Spinal cord (tissue), 10 donors: Measurements from ENCODE around the gene TPCN1. TPM values are rescaled to one million over a fixed set of nuclear protein-coding genes. Genes with fewer than 3 reads are reported as not detected.

ENCODE experiments used
- DNase-seq, 6 donors: peaks; one replicate each; pipeline versions ENCODE4 v3.0.0 to v3.0.0-alpha.2; 2013 to 2015; ENCODE audit warnings: low spot score in 6 of 6, low read depth in 4 of 6
- H3K27ac ChIP-seq: one replicate; pipeline ENCODE4 v1.5.1; 2013; ENCODE audit warnings: low read depth, low read length, control low read depth
- H3K27me3 ChIP-seq: one replicate; pipeline ENCODE4 v1.6.1; 2013; ENCODE audit warnings: low read length; ENCODE audit not compliant: control insufficient read depth, insufficient read depth
- H3K36me3 ChIP-seq: one replicate; pipeline ENCODE4 v1.6.1; 2013; ENCODE audit warnings: low read length; ENCODE audit not compliant: control insufficient read depth, insufficient read depth
- H3K4me1 ChIP-seq: one replicate; pipeline ENCODE4 v1.6.1; 2013; ENCODE audit warnings: low read length; ENCODE audit not compliant: control insufficient read depth, insufficient read depth
- H3K4me3 ChIP-seq: one replicate; pipeline ENCODE4 v1.5.1; 2013; ENCODE audit warnings: low read depth, low read length, control low read depth
- H3K9me3 ChIP-seq: one replicate; pipeline ENCODE4 v1.6.1; 2013; ENCODE audit warnings: low read length; ENCODE audit not compliant: control insufficient read depth, insufficient read depth
- WGBS: methylation state at CpG from one replicate; pipeline ENCODE4 v1.1.5; 2013; ENCODE audit warnings: missing lambda C conversion rate; ENCODE audit not compliant: insufficient coverage; 5-methylcytosine and 5-hydroxymethylcytosine counted together
- polyA plus RNA-seq, 2 donors: library from polyadenylated mRNA; unstranded; fragments of 120-200 nt; gene quantifications; one replicate each; pipeline ENCODE4 v1.2.1, GENCODE V29; 2013; ENCODE audit not compliant: insufficient read length in 2 of 2
- total RNA-seq, 2 donors: library from RNA; depleted of rRNA in 1 of 2; stranded (reverse); fragments of 120-200 nt in 1 of 2; fragments of >200 nt in 1 of 2; gene quantifications; one replicate each; pipeline versions ENCODE4 v1.2.3 to v1.2.4, GENCODE V29; 2013 to 2014
- donor health status: healthy.

Gene TPCN1
- total and polyA plus RNA-seq, 4 donors = 14.0 to 43.8 (median 29.1) TPM

GRCh38 chr12:113310489-113310888 is 89.2 kb downstream of the TPCN1 start:
- Histone ChIP-seq H3K36me3 (peaks cover 20% of the 10 kb centered on the region), H3K27me3 (no peaks in the 10 kb centered on the region)
- WGBS = 100% methylated on average over 1 of the region's 1 CpG

GRCh38 chr12:113314121-113314529 is 92.9 kb downstream of the TPCN1 start:
- peaks cover 30% of the 10 kb centered on the region for H3K36me3 ChIP-seq
- H3K4me3 ChIP-seq = no peak overlapping the region
- DNase-seq = no peak
- H3K27ac ChIP-seq = no peak overlapping the region
- H3K27me3 ChIP-seq = no peaks in the 10 kb centered on the region
- H3K4me1 ChIP-seq = no peaks in the 10 kb centered on the region
- WGBS = 79% methylated on average over 2 of the region's 7 CpGs
- no peaks in the 10 kb centered on the region for H3K9me3 ChIP-seq

More at GRCh38 chr12:113310489-113310888, 89.2 kb downstream of the TPCN1 start:
- no peaks in the 10 kb centered on the region for H3K4me1 ChIP-seq
- no peak overlapping the region for H3K27ac ChIP-seq
- H3K4me3 ChIP-seq = no peak overlapping the region
- DNase-seq = no peak
- no peaks in the 10 kb centered on the region for H3K9me3 ChIP-seq

DNA sequence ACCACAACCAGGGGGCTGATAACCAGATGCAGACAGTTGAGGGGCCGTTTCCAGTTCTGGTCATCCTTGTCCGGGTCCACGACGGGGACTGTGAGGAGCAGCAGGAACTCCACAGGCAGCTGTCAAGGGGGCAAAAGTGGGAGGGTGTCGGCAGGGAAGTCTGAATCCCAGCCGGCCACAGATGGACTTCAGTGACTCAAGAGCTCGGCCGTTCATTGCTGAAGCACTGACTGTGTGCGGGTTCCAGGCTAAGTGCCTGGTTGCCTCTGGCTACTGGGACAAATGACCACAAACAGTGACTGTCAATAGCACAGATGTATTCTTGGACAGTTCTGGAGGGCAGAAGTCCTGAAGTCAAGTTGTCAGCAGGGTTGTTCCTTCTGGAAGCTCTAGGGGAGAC is 94.1 kb downstream of the TPCN1 start:
- DNase-seq = no peak
- Histone ChIP-seq H3K4me3 (no peak overlapping the region), H3K27ac (no peak overlapping the region), H3K9me3 (no peaks in the 10 kb centered on the region), H3K27me3 (no peaks in the 10 kb centered on the region), H3K36me3 (peaks cover 35% of the 10 kb centered on the region), H3K4me1 (no peaks in the 10 kb centered on the region)
- WGBS = 87% methylated on average over 9 of the region's 9 CpGs

DNA sequence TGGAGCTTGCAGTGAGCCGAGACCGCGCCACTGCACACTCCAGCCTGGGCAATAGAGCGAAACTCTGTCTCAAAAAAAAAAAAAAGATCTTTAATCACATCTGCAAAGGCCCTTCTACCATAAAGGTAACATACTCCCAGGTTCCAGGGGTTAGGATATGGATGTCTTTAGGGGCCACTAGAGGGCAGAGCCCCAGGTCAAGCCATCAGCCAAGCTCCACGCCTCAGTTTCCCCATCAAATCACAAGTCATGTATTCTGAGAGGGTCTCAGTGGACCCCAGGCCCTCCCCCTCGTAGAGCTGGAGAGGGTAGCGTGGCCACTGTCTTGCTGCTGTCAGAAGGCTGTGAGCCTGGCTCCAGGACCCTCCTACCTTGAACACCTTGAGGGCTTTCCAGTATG is 94.9 kb downstream of the TPCN1 start:
- WGBS = 88% methylated on average over 3 of the region's 7 CpGs
- H3K36me3 ChIP-seq = peaks cover 43% of the 10 kb centered on the region
- DNase-seq = no peak
- peaks cover under 1% of the 10 kb centered on the region for H3K9me3 ChIP-seq
- H3K4me3 ChIP-seq = no peak overlapping the region
- H3K4me1 ChIP-seq = no peaks in the 10 kb centered on the region
- H3K27me3 ChIP-seq = no peaks in the 10 kb centered on the region
- no peak overlapping the region for H3K27ac ChIP-seq

DNA sequence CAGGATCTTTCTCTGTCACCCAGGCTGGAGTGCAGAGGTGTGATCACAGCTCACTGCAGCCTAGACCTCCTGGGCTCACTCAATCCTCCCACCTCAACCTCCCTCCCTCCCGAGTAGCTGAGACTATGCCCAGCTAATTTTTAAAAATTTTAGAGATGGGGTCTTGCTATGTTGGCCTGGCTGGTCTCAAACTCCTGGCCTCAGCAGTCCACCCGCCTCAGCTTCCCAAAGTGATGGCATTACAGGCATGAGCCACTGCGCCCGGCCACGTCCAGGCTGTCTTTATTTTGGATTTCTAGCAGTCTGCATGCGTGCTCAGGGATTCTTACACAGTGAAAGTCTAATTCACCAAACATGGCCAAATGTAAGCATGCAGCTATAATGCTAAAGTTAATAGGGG is 95.9 kb downstream of the TPCN1 start:
- no peaks in the 10 kb centered on the region for H3K27me3 ChIP-seq
- WGBS = 98% methylated on average over 4 of the region's 6 CpGs
- H3K36me3 ChIP-seq = peaks cover 43% of the 10 kb centered on the region

DNA sequence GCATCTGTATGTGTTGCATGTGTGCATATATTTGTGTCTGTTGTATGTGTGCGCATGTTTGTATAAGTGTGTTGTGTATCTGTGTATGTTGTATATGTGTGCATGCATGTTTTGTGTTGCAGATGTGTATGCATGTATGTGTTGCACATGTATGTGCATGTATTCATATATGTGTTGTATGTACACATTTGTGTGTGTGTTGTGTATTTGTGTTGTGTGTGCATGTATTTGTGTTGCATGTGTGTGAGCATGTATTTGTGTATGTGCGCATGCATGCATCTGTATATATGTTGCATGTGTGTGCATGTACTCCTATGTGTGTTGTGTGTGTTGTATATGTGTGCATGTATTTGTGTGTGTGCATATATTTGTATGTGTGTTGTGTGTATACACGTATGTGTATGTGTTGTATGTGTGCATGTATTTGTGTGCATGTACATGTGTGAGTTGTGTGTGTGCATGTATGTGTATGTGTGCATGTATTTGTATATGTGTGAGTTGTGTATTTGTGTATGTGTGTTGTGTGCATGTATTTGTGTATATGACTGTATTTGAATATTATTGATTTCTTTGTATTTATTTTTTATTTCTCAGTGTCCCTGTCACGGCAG is 96.9 kb downstream of the TPCN1 start:
- Histone ChIP-seq H3K27me3 (no peaks in the 10 kb centered on the region), H3K36me3 (peaks cover 43% of the 10 kb centered on the region), H3K4me1 (no peaks in the 10 kb centered on the region), H3K27ac (no peak overlapping the region), H3K9me3 (peaks cover 2% of the 10 kb centered on the region), H3K4me3 (no peak overlapping the region)
- 94% methylated on average over 4 of the region's 4 CpGs for WGBS
- DNase-seq = no peak

More for the DNA sequence above, 95.9 kb downstream of the TPCN1 start:
- DNase-seq = no peak
- H3K4me3 ChIP-seq = no peak overlapping the region
- no peaks in the 10 kb centered on the region for H3K4me1 ChIP-seq
- H3K9me3 ChIP-seq = peaks cover 2% of the 10 kb centered on the region
- H3K27ac ChIP-seq = no peak overlapping the region

DNA sequence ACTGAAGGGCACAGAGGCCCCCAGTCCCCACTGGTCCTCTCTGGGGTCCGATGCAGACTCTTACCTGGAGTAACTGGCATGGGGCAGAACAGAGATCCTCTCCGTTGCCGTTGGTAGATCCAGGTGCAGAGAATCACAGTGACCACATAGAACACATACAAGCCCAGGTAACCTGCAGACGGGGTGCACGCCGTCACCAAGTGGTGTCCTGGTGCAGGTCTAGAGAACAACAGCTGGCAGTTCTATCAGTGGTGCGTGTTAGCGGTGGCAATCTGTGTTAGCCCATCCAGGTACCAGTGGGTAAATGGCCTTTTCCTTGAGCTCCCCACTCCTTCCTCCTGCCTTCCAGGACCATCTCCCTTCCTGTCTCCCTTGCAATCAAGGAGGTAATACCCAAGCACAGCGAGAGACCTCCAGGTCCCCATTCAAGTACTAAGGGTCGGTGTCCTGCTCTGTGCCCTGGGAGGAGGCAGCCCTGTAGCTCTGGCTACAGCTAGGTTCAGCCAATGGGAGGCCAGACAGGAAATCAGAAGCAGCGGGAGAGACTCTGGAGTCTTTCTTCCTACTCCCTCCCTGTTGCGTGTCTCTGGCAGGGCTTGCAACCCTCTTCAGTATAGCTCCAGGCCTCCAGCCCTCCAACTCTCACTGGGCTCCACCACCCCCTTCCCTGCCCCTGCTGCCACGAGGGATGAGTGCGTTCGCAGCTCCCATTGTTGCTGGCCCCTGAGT is 97.8 kb downstream of the TPCN1 start:
- H3K36me3 ChIP-seq = peaks cover 43% of the 10 kb centered on the region
- WGBS = 87% methylated on average over 15 of the region's 15 CpGs
- DNase-seq = no peak
- H3K9me3 ChIP-seq = peaks cover 2% of the 10 kb centered on the region
- H3K27me3 ChIP-seq = no peaks in the 10 kb centered on the region
- no peak overlapping the region for H3K27ac ChIP-seq
- no peak overlapping the region for H3K4me3 ChIP-seq
- no peaks in the 10 kb centered on the region for H3K4me1 ChIP-seq

DNA sequence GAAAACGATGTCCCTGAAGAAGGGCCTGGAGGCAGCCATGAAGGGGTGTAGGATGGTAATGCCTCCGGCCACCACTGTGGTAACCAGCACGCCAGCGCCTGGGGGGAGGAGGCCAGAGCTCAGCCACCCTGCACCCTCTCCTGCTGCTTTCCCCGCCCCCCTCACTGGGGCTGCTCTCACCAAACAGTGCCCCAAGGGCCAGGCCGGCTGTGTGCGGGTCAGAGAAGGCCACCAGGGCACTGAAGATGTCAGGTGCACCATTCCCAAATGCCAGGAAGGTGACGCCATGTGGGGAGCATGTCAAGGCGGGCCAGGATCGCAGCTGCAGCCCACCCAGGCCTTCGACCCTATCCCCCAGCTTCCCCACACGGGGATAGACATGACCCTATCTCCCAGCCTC is 99.1 kb downstream of the TPCN1 start:
- 77% methylated on average over 11 of the region's 12 CpGs for WGBS
- Histone ChIP-seq H3K4me3 (no peak overlapping the region), H3K27me3 (no peaks in the 10 kb centered on the region), H3K36me3 (peaks cover 40% of the 10 kb centered on the region), H3K9me3 (peaks cover 2% of the 10 kb centered on the region), H3K27ac (no peak overlapping the region), H3K4me1 (no peaks in the 10 kb centered on the region)
- no peak for DNase-seq

DNA sequence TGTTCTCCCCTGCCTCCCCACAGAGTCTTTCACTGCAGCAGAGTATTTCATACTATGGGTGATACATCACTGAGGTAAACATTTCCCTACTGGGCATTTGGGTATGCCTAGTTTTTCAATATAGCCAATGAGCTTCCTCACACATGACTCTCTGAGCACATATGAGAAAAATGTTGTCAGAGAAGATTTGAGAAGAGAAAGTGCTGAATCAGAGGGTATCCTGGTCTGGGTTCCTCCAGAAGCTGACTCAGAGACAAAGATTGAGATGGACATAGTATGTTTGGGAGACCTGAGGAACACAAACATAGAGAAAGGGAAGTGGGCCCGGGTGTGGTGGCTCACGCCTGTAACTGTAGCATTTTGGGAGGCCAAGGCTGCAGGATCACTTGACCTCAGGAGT is 101.1 kb downstream of the TPCN1 start:
- Histone ChIP-seq H3K27me3 (no peaks in the 10 kb centered on the region), H3K4me1 (no peaks in the 10 kb centered on the region), H3K9me3 (peaks cover 2% of the 10 kb centered on the region), H3K4me3 (no peak overlapping the region), H3K36me3 (peaks cover 28% of the 10 kb centered on the region), H3K27ac (no peak overlapping the region)
- WGBS = 100% methylated on average over 1 of the region's 2 CpGs
- DNase-seq = no peak

DNA sequence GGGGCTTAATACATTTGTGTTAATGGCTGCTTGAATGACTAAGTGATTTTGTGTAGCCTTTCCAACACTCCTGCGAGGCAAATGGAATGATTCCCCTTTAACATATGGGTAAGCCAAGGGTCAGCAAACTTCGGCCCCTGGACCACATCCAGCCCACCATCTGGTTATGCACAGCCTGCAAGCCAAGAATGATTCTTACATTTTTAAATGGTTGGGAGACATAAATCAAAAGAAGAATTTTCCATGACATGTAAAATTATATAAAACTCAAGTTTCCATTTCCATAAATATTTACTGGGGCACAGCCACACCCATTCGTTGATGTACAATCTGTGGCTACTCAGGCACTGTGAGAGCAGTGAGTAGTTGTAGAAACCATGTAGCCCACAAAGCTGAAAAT is 104.7 kb downstream of the TPCN1 start:
- no peaks in the 10 kb centered on the region for H3K27me3 ChIP-seq
- H3K36me3 ChIP-seq = peaks cover 5% of the 10 kb centered on the region
- H3K4me1 ChIP-seq = no peaks in the 10 kb centered on the region
- no peak overlapping the region for H3K4me3 ChIP-seq
- no peak for DNase-seq
- no CpG with 5 or more reads among the region's 3 CpGs for WGBS
- peaks cover 2% of the 10 kb centered on the region for H3K9me3 ChIP-seq
- no peak overlapping the region for H3K27ac ChIP-seq
